PC-9 (cell line): Measurements from ENCODE around the gene TMEM109. TPM values are rescaled to one million over a fixed set of nuclear protein-coding genes. Genes with fewer than 3 reads are reported as not detected.
A peak's percentile ranks its signal among the peaks of the same experiment; 100 is the strongest.

ENCODE experiments used
- BruUV-seq: library from RNA; stranded (reverse); fragments of 400-500 nt; replicated peaks from 2 replicates; lab custom pipeline; 2021; lab: Mats Ljungman, UMichigan
- CTCF ChIA-PET: fragments of 300-600 bp; sonication (Branson Sonifier 250); formaldehyde crosslinking; loops from one replicate; lab custom pipeline; 2022; ENCODE audit warnings: antibody characterized with exemption; lab: Charles Lee
- POLR2A ChIA-PET: fragments of 300-600 bp; sonication (Branson Sonifier 250); formaldehyde crosslinking; loops from one replicate; lab custom pipeline; 2022; ENCODE audit warnings: antibody characterized with exemption; ENCODE audit not compliant: unreplicated experiment; lab: Charles Lee
- DNase-seq, 2 experiments: peaks; one replicate each; pipeline versions ENCODE4 v3.0.0 to v3.0.0-alpha.2; 2015 to 2022; ENCODE audit warnings: mixed read lengths in 1 of 2
- H2AFZ ChIP-seq: fragments of 200-600 bp; sonication (generic); 2 replicates; pipeline ENCODE4 v1.8.1; 2017; ENCODE audit warnings: antibody characterized with exemption
- H3F3A ChIP-seq: fragments of 200-600 bp; sonication (generic); 2 replicates; pipeline ENCODE4 v1.8.1; 2017; ENCODE audit warnings: antibody characterized with exemption, mild to moderate bottlenecking, low read depth; ENCODE audit not compliant: insufficient read depth
- H3K27ac ChIP-seq: fragments of 200-600 bp; sonication (generic); 2 replicates; pipeline ENCODE4 v1.6.1; 2016; ENCODE audit warnings: mixed run types
- H3K27me3 ChIP-seq: fragments of 200-600 bp; sonication (generic); 2 replicates; pipeline ENCODE4 v1.6.1; 2016; ENCODE audit warnings: low read depth, mixed run types; ENCODE audit not compliant: insufficient read depth
- H3K36me3 ChIP-seq: fragments of 200-600 bp; sonication (generic); 2 replicates; pipeline ENCODE4 v1.6.1; 2016; ENCODE audit warnings: low read depth, mixed run types
- H3K4me1 ChIP-seq: fragments of 200-600 bp; sonication (generic); replicated peaks from 2 replicates; pipeline ENCODE4 v1.6.1; 2016; ENCODE audit warnings: mixed run types; ENCODE audit not compliant: insufficient read depth
- H3K4me2 ChIP-seq: fragments of 200-600 bp; sonication (generic); 2 replicates; pipeline ENCODE4 v1.6.1; 2017; ENCODE audit warnings: mixed run types
- H3K4me3 ChIP-seq: fragments of 200-600 bp; sonication (generic); 2 replicates; pipeline ENCODE4 v1.6.1; 2016; ENCODE audit warnings: mixed run types
- H3K79me2 ChIP-seq: fragments of 200-600 bp; sonication (generic); 2 replicates; pipeline ENCODE4 v1.6.1; 2017; ENCODE audit warnings: low read depth, mixed run types
- H3K9me2 ChIP-seq: fragments of 200-600 bp; sonication (generic); 2 replicates; pipeline ENCODE4 v1.8.1; 2017; ENCODE audit warnings: mild to moderate bottlenecking; ENCODE audit not compliant: insufficient read depth
- H3K9me3 ChIP-seq: fragments of 200-600 bp; sonication (generic); 2 replicates; pipeline ENCODE4 v1.8.1; 2016; ENCODE audit warnings: low read depth; ENCODE audit not compliant: insufficient read depth
- H4K20me1 ChIP-seq: fragments of 200-600 bp; sonication (generic); 2 replicates; pipeline ENCODE4 v1.8.1; 2017; ENCODE audit not compliant: insufficient read depth
- CTCF ChIP-seq: fragments of 200-600 bp; sonication (generic); conservative IDR thresholded peaks from 2 replicates; pipeline ENCODE4 v1.6.1; 2017; ENCODE audit warnings: mixed run types, antibody characterized with exemption, mild to moderate bottlenecking, moderate library complexity
- EZH2 ChIP-seq: fragments of 200-600 bp; sonication (generic); IDR thresholded peaks from 2 replicates; pipeline ENCODE4 v1.8.0; 2017; ENCODE audit warnings: antibody characterized with exemption, low read depth
- intact Hi-C: fragments of 100-400 bp; cut with micrococcal nuclease; formaldehyde crosslinking; loops from one replicate; pipeline ENCODE4 v1.10.0; 2022; ENCODE audit not compliant: unreplicated experiment
- total RNA-seq: library from RNA; stranded (reverse); gene quantifications from 2 replicates; pipeline ENCODE4 v1.2.3, GENCODE V29; 2021

Gene TMEM109
- total RNA-seq, 1 experiment from 2014 or later, result 105 TPM

GRCh38 chr11:60870733-60871377 lies 43.1 kb upstream of the TMEM109 start:
- Histone ChIP-seq H4K20me1 (no peaks in the 10 kb centered on the region), H3K9me3 (no peaks in the 10 kb centered on the region), H3K79me2 (no peaks in the 10 kb centered on the region), H3K4me1 (0 out of 2 replicates have a peak, but pooled peaks cover 12% of the 10 kb centered on the region), H3K27me3 (no peaks in the 10 kb centered on the region), H3K4me3 (no peak overlapping the region), H3F3A (no peaks in the 10 kb centered on the region), H3K27ac (no peak overlapping the region), H2AFZ (no peak overlapping the region), H3K9me2 (no peaks in the 10 kb centered on the region), H3K4me2 (no peak overlapping the region), H3K36me3 (no peaks in the 10 kb centered on the region)
- TF ChIP-seq CTCF (no peak), EZH2 (no peak)
- ChIA-PET POLR2A (interaction anchor here (0.6 kb wide), 1 partner anchor 38 kb away, joined by 6 read pairs; no protein-coding TSS in a partner anchor), CTCF (interaction anchor here (0.6 kb wide), 1 partner anchor 766 kb away, joined by 15 read pairs; no protein-coding TSS in a partner anchor)
- no TSS peak for BruUV-seq
- no peak for DNase-seq
- intact Hi-C loops, result no loop called here

GRCh38 chr11:60871378-60872061 lies 42.4 kb upstream of the TMEM109 start:
- 0 out of 2 replicates have a peak, but pooled peaks cover 12% of the 10 kb centered on the region for H3K4me1 ChIP-seq
- H3K9me3 ChIP-seq, result no peaks in the 10 kb centered on the region
- DNase-seq, result no peak
- no peak overlapping the region for H2AFZ ChIP-seq
- H3K9me2 ChIP-seq, result no peaks in the 10 kb centered on the region
- intact Hi-C loops, result no loop called here
- no peaks in the 10 kb centered on the region for H3K79me2 ChIP-seq
- no peaks in the 10 kb centered on the region for H3K27me3 ChIP-seq
- CTCF ChIA-PET, result no interaction called here
- TF ChIP-seq EZH2 (no peak), CTCF (no peak)
- no peak overlapping the region for H3K27ac ChIP-seq
- POLR2A ChIA-PET, result interaction anchor here (0.5 to 0.6 kb wide), 3 partner anchors 10 to 268 kb away, joined by 4 to 9 read pairs (median 6); no protein-coding TSS in a partner anchor
- H4K20me1 ChIP-seq, result no peaks in the 10 kb centered on the region
- no TSS peak for BruUV-seq
- no peak overlapping the region for H3K4me3 ChIP-seq
- H3F3A ChIP-seq, result no peaks in the 10 kb centered on the region
- no peaks in the 10 kb centered on the region for H3K36me3 ChIP-seq
- H3K4me2 ChIP-seq, result no peak overlapping the region

- Histone ChIP-seq H3K27me3 (no peaks in the 10 kb centered on the region), H3K4me3 (no peak overlapping the region), H3K27ac (no peak overlapping the region), H3K9me2 (no peaks in the 10 kb centered on the region), H2AFZ (no peak overlapping the region), H3K4me2 (no peak overlapping the region), H3K79me2 (no peaks in the 10 kb centered on the region), H3K9me3 (no peaks in the 10 kb centered on the region), H3K4me1 (0 out of 2 replicates have a peak, but pooled peaks cover 6% of the 10 kb centered on the region), H4K20me1 (no peaks in the 10 kb centered on the region), H3K36me3 (no peaks in the 10 kb centered on the region), H3F3A (no peaks in the 10 kb centered on the region)
- no TSS peak for BruUV-seq
- CTCF ChIA-PET, result no interaction called here
- TF ChIP-seq EZH2 (no peak), CTCF (no peak)
- DNase-seq, result peak in 1 of 2 experiments; percentile 48
- intact Hi-C loops, result no loop called here
- POLR2A ChIA-PET, result interaction anchor here (0.5 kb wide), 1 partner anchor 9 kb away, joined by 4 read pairs; no protein-coding TSS in a partner anchor
Observed at GRCh38 chr11:60872124-60872960, 41.6 kb upstream of the TMEM109 start.
